ENCODE results near the gene YWHAH. TPM values are rescaled to one million over a fixed set of nuclear protein-coding genes. Genes with fewer than 3 reads are reported as not detected.

Gene YWHAH
- total RNA-seq, 6 donors from 2014 or later, result 46.1 to 208 (median 164) TPM

DNA sequence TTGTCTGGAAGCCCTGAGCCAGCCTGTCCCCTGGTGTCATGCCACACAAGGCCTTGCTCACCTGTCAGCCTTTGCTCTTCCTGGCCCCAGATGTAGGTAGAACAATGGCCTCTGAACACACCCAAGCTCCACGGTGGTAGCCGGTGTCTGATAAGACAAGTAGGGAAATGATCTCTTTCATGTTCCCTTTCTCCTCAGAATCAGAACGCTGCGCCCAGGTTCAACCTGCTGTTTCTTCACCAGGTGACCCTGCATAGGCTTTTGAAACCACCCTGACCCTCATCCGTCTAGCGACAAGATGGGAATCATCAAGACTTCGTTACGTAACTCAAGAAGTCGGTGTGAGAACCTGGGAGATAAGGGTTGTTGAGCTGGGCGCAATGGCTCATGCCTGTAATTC lies 28.7 kb upstream of the YWHAH start:
- no peak for ATAC-seq (ENCODE audit: low FRiP score in 2 of 2)

DNA sequence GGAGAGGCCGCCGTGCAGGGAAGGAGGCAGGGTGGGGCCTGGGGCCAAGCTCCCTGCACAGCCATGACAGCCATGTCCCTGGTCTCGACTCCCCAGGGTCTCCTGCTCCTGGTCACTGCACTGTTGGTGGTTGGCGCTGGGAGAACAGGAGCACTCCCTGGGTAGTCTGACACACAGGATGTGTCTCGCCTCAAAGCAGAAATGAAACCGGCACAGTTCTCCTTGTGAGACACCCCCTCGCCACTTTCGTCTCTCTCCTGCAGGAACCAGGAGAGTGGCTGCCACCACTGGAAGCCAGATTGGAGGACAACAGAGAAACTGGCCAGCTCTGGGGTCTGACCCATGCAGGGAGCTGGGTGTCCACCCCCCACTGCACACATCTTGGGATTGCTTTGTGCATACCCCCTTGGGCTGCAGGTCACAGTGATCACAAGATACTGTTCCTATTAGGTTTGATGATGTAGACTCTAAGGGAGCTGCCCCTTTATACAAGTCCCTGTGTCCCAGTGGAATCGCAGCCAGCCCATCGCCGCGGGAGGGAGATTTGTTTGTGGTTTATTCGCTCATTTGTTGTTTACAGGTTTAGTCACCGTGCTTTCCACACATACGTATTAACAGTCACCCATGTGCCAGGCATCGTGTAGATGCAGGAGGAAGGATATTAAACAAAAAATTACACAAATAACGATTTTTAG lies 27.0 kb upstream of the YWHAH start:
- TF ChIP-seq POLR2A (IDR thresholded peaks at IDR 0.05), result peak in 1 of 4 donors; percentile 25
- TF ChIP-seq EP300 (IDR thresholded peaks at IDR 0.05), result no peak
- TF ChIP-seq, protein P1, sequence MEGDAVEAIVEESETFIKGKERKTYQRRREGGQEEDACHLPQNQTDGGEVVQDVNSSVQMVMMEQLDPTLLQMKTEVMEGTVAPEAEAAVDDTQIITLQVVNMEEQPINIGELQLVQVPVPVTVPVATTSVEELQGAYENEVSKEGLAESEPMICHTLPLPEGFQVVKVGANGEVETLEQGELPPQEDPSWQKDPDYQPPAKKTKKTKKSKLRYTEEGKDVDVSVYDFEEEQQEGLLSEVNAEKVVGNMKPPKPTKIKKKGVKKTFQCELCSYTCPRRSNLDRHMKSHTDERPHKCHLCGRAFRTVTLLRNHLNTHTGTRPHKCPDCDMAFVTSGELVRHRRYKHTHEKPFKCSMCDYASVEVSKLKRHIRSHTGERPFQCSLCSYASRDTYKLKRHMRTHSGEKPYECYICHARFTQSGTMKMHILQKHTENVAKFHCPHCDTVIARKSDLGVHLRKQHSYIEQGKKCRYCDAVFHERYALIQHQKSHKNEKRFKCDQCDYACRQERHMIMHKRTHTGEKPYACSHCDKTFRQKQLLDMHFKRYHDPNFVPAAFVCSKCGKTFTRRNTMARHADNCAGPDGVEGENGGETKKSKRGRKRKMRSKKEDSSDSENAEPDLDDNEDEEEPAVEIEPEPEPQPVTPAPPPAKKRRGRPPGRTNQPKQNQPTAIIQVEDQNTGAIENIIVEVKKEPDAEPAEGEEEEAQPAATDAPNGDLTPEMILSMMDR (IDR thresholded peaks at IDR 0.05), result no peak
- TF ChIP-seq POLR2AphosphoS5 (IDR thresholded peaks at IDR 0.05), result no peak
- Histone ChIP-seq H3K4me3 (no peak overlapping the region), H3K4me1 (peaks cover 2 to 23% (median 18%) of the 10 kb centered on the region in 4 donors), H3K27me3 (no peaks in the 10 kb centered on the region), H3K9me3 (no peaks in the 10 kb centered on the region), H3K27ac (peak overlapping the region in 3 of 4 donors; percentile 9 to 59 (median 18)), H3K36me3 (no peaks in the 10 kb centered on the region)
- 59% methylated on average over 16 of the region's 17 CpGs for WGBS, 2 donors
- DNase-seq (peak; percentile 47 to 60), ATAC-seq (ENCODE audit: low FRiP score in 2 of 2) (peak; percentile 44 to 80)

More for the DNA sequence above, 28.7 kb upstream of the YWHAH start:
- peaks cover 2 to 23% (median 16%) of the 10 kb centered on the region in 4 donors for H3K4me1 ChIP-seq
- 60 to 90% methylated on average over 10 of the region's 10 CpGs for WGBS, 2 donors
- H3K27me3 ChIP-seq, result no peaks in the 10 kb centered on the region
- H3K4me3 ChIP-seq, result no peak overlapping the region
- H3K27ac ChIP-seq, result no peak overlapping the region
- H3K36me3 ChIP-seq, result peaks cover 0 to 2% (median 0%) of the 10 kb centered on the region in 4 donors
- DNase-seq, result no peak
- no peaks in the 10 kb centered on the region for H3K9me3 ChIP-seq
- TF ChIP-seq EP300 (IDR thresholded peaks at IDR 0.05), result no peak
- TF ChIP-seq, protein P1 (IDR thresholded peaks at IDR 0.05), result no peak
- no peak for TF ChIP-seq POLR2AphosphoS5 (IDR thresholded peaks at IDR 0.05)
- no peak for TF ChIP-seq POLR2A (IDR thresholded peaks at IDR 0.05)

GRCh38 chr22:31919730-31920129 lies 24.6 kb upstream of the YWHAH start:
- Histone ChIP-seq H3K4me1 (peaks cover 2 to 36% (median 27%) of the 10 kb centered on the region in 4 donors), H3K9me3 (no peaks in the 10 kb centered on the region), H3K4me3 (no peak overlapping the region), H3K27me3 (no peaks in the 10 kb centered on the region), H3K27ac (no peak overlapping the region), H3K36me3 (no peaks in the 10 kb centered on the region)
- TF ChIP-seq, protein P1 (IDR thresholded peaks at IDR 0.05), result no peak
- TF ChIP-seq POLR2AphosphoS5 (IDR thresholded peaks at IDR 0.05), result no peak
- TF ChIP-seq POLR2A (IDR thresholded peaks at IDR 0.05), result no peak
- no peak for TF ChIP-seq EP300 (IDR thresholded peaks at IDR 0.05)
- 73 to 82% methylated on average over 3 of the region's 3 CpGs for WGBS, 2 donors
- ATAC-seq (ENCODE audit: low FRiP score in 2 of 2) (no peak), DNase-seq (no peak)

- ATAC-seq (ENCODE audit: low FRiP score in 2 of 2) (no peak), DNase-seq (no peak)
- H3K36me3 ChIP-seq, result no peaks in the 10 kb centered on the region
- peaks cover 2 to 36% (median 27%) of the 10 kb centered on the region in 4 donors for H3K4me1 ChIP-seq
- H3K4me3 ChIP-seq, result no peak overlapping the region
- WGBS, 2 donors, result 92 to 98% methylated on average over 3 of the region's 3 CpGs
- H3K9me3 ChIP-seq, result no peaks in the 10 kb centered on the region
- no peaks in the 10 kb centered on the region for H3K27me3 ChIP-seq
- H3K27ac ChIP-seq, result no peak overlapping the region
- TF ChIP-seq POLR2AphosphoS5 (IDR thresholded peaks at IDR 0.05) (no peak), EP300 (IDR thresholded peaks at IDR 0.05) (no peak), POLR2A (IDR thresholded peaks at IDR 0.05) (no peak)
- TF ChIP-seq, protein P1 (IDR thresholded peaks at IDR 0.05), result no peak
These were observed 24.0 kb upstream of the YWHAH start for GRCh38 chr22:31920306-31920705.

DNA sequence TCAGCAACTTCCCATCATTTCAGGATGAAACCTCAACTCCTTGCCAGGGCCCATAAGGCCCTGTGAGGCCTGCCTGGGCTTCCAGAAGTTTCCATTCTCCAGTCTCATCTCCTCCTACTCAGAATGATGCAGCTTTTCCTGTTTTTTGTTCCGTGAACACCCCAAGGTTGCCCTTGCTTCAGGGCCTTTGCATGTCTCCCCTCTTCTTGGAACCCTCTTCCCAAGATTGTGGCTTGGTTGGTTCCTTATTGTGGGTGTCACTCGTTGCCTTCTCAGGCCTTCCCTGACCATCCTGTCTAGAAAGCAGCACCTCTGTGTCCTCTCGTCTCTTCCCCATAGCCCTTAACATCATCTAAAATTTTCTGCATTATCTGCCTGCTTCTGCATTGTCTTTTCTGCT lies 23.2 kb upstream of the YWHAH start:
- no peak overlapping the region for H3K27ac ChIP-seq
- no peak overlapping the region for H3K4me3 ChIP-seq
- no peak for TF ChIP-seq EP300 (IDR thresholded peaks at IDR 0.05)
- TF ChIP-seq, protein P1 (IDR thresholded peaks at IDR 0.05), result no peak
- no peak for TF ChIP-seq POLR2A (IDR thresholded peaks at IDR 0.05)
- TF ChIP-seq POLR2AphosphoS5 (IDR thresholded peaks at IDR 0.05), result no peak
- ATAC-seq (ENCODE audit: low FRiP score in 2 of 2), result no peak
- H3K9me3 ChIP-seq, result no peaks in the 10 kb centered on the region
- DNase-seq, result no peak
- peaks cover 2 to 31% (median 26%) of the 10 kb centered on the region in 4 donors for H3K4me1 ChIP-seq
- 67 to 77% methylated on average over 3 of the region's 3 CpGs for WGBS, 2 donors
- no peaks in the 10 kb centered on the region for H3K36me3 ChIP-seq
- no peaks in the 10 kb centered on the region for H3K27me3 ChIP-seq
